Progenitor cell of endocrine pancreas (in vitro differentiated cells): ENCODE results near the gene TLR5. TPM values are rescaled to one million over a fixed set of nuclear protein-coding genes. Genes with fewer than 3 reads are reported as not detected.

Experiments
- DNase-seq: peaks from one replicate; pipeline ENCODE4 v3.0.0; 2021; ENCODE audit warnings: low spot score; ENCODE audit not compliant: unreplicated experiment
- H3K27ac Mint-ChIP-seq: 2 replicates; pipeline ENCODE4 v1.8.0; 2021; ENCODE audit warnings: mild to moderate bottlenecking, moderate library complexity, mixed read lengths
- H3K27me3 Mint-ChIP-seq: 2 replicates; pipeline ENCODE4 v1.8.0; 2021; ENCODE audit warnings: mixed read lengths
- H3K36me3 Mint-ChIP-seq: 2 replicates; pipeline ENCODE4 v1.8.0; 2022; ENCODE audit warnings: mixed read lengths; ENCODE audit not compliant: insufficient read depth
- H3K4me1 Mint-ChIP-seq: 2 replicates; pipeline ENCODE4 v1.8.0; 2021; ENCODE audit warnings: low read depth, mixed read lengths
- H3K4me3 Mint-ChIP-seq: 2 replicates; pipeline ENCODE4 v1.8.0; 2021; ENCODE audit warnings: low read depth, mild to moderate bottlenecking, moderate library complexity, mixed read lengths
- H3K9me3 Mint-ChIP-seq: 2 replicates; pipeline ENCODE4 v1.8.0; 2021; ENCODE audit warnings: low read depth, mixed read lengths
- long read RNA-seq: library from polyadenylated mRNA; unstranded; transcript quantifications from one replicate; pipeline ENCODE4 v2.0.0, GENCODE V29; 2020
- total RNA-seq: library from RNA; stranded (reverse); gene quantifications from 2 replicates; pipeline ENCODE4 v1.2.1, GENCODE V29; 2021
- TF ChIP-seq, protein P1 (sequence below): fragments of 200-600 bp; sonication (generic); IDR thresholded peaks from one replicate; pipeline ENCODE4 v1.5.0; 2021; ENCODE audit warnings: antibody characterized with exemption, mild to moderate bottlenecking; ENCODE audit not compliant: unreplicated experiment

Gene TLR5, protein sequence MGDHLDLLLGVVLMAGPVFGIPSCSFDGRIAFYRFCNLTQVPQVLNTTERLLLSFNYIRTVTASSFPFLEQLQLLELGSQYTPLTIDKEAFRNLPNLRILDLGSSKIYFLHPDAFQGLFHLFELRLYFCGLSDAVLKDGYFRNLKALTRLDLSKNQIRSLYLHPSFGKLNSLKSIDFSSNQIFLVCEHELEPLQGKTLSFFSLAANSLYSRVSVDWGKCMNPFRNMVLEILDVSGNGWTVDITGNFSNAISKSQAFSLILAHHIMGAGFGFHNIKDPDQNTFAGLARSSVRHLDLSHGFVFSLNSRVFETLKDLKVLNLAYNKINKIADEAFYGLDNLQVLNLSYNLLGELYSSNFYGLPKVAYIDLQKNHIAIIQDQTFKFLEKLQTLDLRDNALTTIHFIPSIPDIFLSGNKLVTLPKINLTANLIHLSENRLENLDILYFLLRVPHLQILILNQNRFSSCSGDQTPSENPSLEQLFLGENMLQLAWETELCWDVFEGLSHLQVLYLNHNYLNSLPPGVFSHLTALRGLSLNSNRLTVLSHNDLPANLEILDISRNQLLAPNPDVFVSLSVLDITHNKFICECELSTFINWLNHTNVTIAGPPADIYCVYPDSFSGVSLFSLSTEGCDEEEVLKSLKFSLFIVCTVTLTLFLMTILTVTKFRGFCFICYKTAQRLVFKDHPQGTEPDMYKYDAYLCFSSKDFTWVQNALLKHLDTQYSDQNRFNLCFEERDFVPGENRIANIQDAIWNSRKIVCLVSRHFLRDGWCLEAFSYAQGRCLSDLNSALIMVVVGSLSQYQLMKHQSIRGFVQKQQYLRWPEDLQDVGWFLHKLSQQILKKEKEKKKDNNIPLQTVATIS
- total RNA-seq = 3.2 and 3.9 TPM in 2 replicates
- long read RNA-seq, full-length matches to known transcripts = 3 of 10 reads
- long read RNA-seq, partial matches to known transcripts = 2 of 10 reads
- long read RNA-seq, other reads (novel, unspliced or antisense) = 5 of 10 reads

DNA sequence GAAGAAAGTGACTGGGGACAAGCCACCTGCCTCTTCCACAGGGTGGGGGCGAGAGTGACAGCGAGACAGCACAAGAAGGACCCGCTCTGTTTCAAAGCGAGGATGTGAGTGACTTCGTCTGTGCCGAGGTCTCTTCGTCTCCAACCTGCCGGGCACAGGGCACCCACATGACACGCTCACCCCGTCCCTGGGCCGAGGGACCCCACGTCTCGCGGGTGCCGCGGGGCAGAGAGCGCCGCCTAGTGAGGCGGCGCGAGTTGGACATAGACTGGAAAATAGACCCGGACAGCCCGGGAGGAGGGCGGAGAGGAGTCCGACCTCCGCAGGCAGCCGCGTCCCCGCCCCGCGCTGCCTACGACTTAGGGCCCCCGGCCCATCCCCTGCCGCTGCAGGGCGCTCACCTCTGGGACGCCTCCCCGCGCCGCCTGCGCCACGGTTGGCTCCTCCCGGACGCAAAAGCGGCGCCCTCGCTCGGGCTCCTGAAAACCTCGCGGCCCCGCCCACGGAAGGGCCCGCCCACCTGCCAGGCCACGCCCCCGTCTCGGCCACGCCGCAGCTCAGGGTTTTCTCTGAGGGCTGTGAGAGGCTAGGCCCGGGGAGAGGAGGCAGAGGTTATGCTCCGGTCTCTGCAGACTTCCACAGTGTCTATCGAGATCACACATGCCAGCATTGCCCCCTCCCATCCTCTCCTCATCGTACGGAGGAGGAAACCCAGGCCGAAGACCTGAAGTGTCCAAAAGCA, at the start of gene TLR5:
TSS of gene TLR5 (minus strand) at position 454 of the 742 bp plus-strand sequence. CDS start 30,217 bp downstream, outside the sequence.
- H3K4me3 Mint-ChIP-seq = peak within 1 kb of the TSS; percentile 64
- peaks cover 20% of the 10 kb centered on the region for H3K4me1 Mint-ChIP-seq
- H3K9me3 Mint-ChIP-seq = peaks cover 12% of the 10 kb centered on the region
- TF ChIP-seq, protein P1, sequence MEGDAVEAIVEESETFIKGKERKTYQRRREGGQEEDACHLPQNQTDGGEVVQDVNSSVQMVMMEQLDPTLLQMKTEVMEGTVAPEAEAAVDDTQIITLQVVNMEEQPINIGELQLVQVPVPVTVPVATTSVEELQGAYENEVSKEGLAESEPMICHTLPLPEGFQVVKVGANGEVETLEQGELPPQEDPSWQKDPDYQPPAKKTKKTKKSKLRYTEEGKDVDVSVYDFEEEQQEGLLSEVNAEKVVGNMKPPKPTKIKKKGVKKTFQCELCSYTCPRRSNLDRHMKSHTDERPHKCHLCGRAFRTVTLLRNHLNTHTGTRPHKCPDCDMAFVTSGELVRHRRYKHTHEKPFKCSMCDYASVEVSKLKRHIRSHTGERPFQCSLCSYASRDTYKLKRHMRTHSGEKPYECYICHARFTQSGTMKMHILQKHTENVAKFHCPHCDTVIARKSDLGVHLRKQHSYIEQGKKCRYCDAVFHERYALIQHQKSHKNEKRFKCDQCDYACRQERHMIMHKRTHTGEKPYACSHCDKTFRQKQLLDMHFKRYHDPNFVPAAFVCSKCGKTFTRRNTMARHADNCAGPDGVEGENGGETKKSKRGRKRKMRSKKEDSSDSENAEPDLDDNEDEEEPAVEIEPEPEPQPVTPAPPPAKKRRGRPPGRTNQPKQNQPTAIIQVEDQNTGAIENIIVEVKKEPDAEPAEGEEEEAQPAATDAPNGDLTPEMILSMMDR = peak; percentile 77
- peak within 1 kb of the TSS; percentile 88 for H3K27ac Mint-ChIP-seq
- peak; percentile 74 for DNase-seq
- peaks cover 13% of the 10 kb centered on the region for H3K27me3 Mint-ChIP-seq
- peaks cover 2% of the 10 kb centered on the region for H3K36me3 Mint-ChIP-seq

GRCh38 chr1:223189903-223190724, 47.1 kb upstream of the TLR5 start:
- Mint-ChIP-seq H3K36me3 (no peaks in the 10 kb centered on the region), H3K9me3 (no peaks in the 10 kb centered on the region), H3K4me1 (peaks cover 12% of the 10 kb centered on the region), H3K4me3 (no peak overlapping the region), H3K27me3 (peaks cover 11% of the 10 kb centered on the region), H3K27ac (no peak overlapping the region)
- TF ChIP-seq, protein P1 = no peak
- no peak for DNase-seq

GRCh38 chr1:223189525-223189902, 46.5 kb upstream of the TLR5 start:
- no peaks in the 10 kb centered on the region for H3K36me3 Mint-ChIP-seq
- H3K27ac Mint-ChIP-seq = no peak overlapping the region
- peaks cover 9% of the 10 kb centered on the region for H3K4me1 Mint-ChIP-seq
- DNase-seq = no peak
- H3K27me3 Mint-ChIP-seq = peaks cover 11% of the 10 kb centered on the region
- TF ChIP-seq, protein P1 = no peak
- H3K4me3 Mint-ChIP-seq = no peak overlapping the region
- no peaks in the 10 kb centered on the region for H3K9me3 Mint-ChIP-seq

DNA sequence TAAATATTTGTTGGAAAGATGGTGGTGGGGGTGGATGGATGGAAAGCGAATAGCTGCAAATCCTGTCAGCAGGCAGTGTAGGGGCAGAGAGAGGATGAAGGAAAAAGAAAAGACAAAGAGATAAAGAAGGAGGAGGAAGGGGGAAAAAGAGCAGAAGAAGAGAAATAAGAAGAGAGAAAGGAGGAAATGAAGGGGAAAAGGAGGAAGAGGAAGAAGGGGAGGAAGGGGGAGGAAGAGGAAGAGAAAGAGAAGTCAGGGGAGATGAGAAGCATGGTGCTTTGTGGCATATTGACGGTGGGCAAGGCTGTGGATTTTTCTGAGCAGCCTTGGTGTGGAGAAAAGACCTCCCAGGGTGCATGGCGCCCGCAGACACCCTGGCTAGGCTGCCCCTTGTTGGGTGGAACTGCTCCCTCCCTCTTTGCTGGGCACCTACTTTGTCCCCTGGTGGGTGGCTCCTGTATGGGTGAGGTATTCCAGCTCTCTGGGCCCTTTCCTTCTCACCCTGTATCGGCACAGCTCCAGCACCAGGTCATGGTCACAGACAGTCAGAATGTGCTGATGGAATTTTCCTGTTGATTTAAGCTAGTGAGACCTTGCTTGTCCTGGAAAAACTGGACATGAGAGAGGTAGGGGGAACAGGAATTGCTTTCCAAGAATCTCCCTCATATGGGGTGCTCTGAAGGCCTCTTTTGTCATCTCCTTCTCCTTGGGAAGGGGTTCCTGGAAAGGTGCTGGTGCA, 45.7 kb upstream of the TLR5 start:
- Mint-ChIP-seq H3K4me1 (peaks cover 9% of the 10 kb centered on the region), H3K27ac (no peak overlapping the region), H3K27me3 (peaks cover 11% of the 10 kb centered on the region), H3K9me3 (no peaks in the 10 kb centered on the region), H3K36me3 (no peaks in the 10 kb centered on the region), H3K4me3 (no peak overlapping the region)
- no peak for DNase-seq
- TF ChIP-seq, protein P1 = no peak
